HG03139 (cell line): ENCODE measurements around the gene PCSK6.

ENCODE experiments used
- ATAC-seq: cut with Tn5 transposase; IDR thresholded peaks from one replicate; pipeline ENCODE4 v1.9.1; 2021; ENCODE audit not compliant: unreplicated experiment

PCSK6 gene

DNA sequence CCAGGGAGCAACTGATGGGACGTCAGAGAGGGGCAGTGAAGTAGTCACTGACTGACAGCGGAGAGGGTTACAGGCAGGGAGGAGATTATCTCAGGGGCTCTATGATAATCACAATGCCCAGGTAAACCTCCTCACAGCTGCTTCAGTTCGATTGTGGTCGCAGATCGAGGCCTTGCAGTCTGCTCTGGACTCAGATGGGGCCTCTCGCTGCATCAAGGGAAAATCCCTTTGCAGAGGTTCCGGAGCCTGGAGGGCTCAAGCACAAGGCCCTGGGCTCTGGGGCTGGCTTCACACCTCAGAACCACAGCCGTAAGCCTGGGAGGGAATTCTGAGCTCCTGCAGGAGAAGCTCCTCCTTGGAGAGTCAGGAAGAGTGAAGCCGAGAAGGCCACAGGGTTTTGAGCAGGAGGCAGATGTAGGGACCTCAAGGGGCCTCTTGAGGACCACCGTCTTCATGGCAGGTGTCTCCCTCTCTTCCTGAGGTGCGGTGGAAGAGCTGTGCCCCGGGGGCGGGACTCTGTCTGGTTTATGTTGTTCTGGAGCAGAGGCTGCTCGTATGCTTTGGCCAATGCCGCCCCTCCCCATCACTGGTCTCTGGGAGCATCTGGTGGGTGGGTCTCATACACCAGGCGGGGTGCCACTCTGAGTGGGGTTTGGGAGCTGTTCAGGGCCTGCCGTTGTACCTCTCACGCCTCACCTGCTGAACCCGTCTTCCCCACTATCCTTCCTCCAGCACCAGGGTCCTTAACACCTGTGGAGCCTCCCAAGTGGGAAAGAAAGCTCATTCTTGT lies 175.0 kb downstream of the PCSK6 start:
- ATAC-seq, result no peak

GRCh38 chr15:101313041-101313761 lies 176.3 kb downstream of the PCSK6 start:
- no peak for ATAC-seq

DNA sequence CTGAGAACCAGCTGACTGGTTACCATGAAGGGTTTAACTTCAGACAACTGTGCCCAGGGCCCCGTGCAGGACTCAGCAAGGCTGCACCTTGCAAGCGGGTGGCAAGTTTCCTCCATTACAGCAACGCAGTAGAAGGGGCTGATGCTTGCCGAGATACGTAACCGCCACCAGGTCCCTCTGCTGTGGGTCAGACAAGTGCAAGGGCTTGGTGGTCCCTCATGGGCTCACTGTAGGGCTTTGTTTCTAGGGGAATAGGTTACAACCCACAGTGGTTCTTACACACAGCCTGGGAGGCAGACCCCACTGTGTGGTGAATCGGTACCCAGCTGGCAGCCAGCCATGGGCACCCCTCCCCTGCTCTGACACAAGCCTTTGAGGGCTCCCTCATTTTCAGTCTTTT lies 179.0 kb downstream of the PCSK6 start:
- no peak for ATAC-seq

DNA sequence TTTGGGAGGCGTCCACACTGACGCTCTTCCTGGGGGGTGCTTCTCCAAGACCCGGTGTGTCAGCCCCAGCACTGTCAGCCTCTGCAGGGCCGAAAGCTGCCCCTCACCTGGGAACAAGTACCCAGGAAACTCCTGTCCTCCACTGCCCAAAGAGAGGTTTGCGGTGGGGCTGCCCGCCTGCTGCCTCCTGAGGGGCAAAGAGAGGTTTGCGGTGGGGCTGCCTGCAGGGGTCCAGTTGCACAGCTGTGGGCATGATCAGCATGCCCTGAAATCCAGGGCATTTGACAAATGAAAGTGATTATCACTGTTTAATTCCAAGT lies 179.4 kb downstream of the PCSK6 start:
- no peak for ATAC-seq

DNA sequence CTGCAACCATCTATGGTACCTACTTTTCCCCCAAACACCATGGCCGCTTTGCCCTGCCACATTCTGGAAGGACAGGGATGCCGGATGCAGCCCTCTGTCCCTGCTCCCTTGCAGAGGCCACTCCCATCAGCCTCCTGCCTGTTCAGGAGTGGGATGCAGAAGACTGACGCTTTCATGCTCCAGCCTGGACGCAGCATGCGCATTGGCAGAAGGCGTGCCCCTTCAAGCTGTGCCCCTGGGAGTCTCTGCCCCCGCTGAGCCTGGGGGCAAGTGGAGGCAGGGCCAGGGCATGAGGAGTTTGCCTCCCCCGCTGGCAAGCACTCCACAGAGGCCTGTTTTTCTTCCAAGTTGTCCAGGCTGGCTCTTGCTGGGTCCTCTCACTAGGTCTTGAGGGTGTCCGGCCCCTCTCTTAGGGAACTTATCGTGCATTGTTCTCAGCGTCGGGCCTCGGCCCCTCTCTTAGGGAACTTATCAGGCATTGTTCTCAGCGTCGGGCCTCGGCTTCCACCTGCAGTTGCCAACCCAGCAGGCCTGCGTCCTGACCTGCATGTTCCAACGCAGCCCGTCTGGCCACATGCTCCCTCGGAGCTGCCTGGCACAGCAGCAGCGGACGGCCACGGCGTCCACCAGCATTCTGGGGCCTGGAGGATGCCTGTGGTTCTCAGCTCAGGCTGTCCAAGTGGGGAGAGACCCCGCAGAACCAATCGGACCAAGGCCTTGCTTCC lies 179.9 kb downstream of the PCSK6 start:
- ATAC-seq, result no peak

DNA sequence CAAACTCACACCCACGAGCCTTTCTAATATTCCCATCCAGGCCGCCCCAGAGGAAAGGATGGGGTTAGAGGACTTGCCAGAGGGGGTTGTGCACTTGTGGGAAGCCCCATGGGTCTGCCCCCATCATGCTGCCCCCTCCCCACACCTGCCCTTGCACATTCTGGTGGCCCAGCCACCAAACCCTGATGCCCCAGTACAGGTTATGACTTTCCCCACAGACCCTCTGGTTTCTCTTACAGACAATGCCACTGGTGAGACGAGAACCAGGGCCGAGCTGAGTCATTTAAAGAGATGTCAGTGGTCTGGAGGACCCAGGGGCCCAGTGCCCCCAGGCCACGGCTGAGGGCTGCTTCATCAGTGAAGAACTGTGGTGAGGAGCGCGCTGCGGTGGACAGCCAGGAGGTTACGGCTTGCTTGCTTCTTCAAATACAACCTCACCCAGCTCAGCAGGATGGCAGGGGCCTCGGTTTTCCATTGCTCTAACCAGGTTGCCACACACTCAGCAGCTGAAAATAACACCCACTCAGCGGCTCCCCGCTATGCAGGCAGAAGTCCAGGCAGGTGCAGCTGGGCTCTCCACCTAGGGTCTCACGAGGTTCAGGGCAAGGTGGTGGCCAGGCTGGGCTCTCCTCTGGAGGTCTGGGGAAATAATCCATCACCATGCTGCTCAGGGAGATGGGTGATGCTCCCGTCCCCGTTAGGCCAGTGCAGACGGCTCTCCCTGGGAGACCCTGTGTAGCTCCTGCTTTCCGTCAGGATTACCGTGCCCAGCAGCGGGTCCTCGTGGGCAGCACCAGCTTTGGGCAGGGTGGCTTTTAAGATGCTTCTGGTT lies 180.7 kb downstream of the PCSK6 start:
- no peak for ATAC-seq

GRCh38 chr15:101307897-101308603 lies 181.5 kb downstream of the PCSK6 start:
- ATAC-seq, result no peak

GRCh38 chr15:101307048-101307896 lies 182.2 kb downstream of the PCSK6 start:
- ATAC-seq, result no peak

- no peak for ATAC-seq
Observed at GRCh38 chr15:101306341-101307047, 183.0 kb downstream of the PCSK6 start.

- no peak for ATAC-seq
Observed at GRCh38 chr15:101305820-101306255, 183.7 kb downstream of the PCSK6 start.

GRCh38 chr15:101303408-101303807 lies 186.1 kb downstream of the PCSK6 start:
- no peak for ATAC-seq

DNA sequence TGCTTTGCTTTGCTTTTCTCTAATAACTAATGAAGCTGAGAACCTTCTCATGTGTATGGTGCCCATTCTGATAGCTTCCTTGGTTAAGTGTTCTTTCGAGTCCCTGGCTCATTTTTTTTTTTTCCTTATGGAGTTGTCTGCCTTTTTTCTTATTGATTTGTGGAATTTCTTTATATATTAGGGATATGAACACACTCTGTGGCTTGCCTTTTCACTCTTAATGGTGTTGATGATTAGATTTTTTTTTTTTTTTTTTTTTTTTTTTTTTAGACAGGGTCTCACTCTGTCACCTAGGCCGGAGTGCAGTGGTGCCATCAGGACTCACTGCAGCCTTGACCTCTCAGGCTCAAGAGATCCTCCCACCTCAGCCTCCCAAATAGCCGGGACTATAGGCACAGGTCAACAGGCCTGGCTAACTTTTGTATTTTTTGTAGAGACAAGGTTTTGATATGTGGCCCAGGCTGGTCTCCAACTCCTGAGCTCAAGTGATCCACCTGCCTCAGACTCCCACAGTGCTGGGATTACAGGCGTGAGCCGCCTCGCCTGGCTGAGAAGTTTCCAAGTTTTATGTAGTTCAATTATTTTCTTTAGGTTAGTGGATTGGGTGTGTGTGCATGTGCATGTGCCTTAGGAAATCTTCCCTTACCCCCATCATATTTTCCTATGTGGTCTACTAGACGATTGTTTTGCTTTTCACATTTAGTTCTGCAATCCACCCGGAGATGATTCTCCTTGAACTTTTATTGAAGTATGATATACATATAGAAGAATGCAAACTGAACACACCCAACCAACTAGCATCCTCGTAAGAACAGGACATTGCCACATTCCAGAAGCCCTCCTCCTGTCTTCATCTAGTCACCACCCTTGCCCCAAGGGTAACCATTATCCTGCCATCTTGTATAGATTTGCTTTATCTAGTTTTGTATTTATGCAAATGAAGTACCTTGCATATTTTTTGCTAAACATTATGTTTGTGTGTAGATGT lies 192.8 kb downstream of the PCSK6 start:
- no peak for ATAC-seq

DNA sequence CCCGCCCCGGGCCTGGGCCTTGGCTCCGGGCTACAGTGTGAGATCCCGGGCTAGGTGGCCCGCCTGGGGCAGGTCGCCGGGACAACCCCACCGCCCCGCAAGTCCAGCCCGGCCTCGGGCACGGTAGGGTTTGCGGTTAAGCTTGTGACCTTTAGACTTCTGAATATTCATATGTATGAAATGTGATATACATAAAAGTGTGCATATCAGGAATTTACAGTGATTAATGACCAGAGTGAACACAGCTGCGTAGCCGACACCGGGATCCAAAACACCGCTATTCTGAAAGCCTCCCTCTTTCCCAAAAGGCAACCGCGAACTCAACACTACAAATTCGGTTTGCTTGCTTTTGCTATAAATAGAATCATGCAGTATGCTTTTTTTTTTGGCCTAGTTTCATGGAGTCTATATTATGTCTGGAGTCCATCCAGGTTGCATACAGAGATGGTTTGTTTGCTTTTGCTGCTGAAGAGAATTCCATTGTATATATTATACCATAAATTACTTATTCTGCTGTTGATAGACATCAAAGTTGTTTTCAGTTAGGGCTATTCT lies 193.8 kb downstream of the PCSK6 start:
- no peak for ATAC-seq

- ATAC-seq, result peak; percentile 78
Observed at GRCh38 chr15:101294731-101295606, 194.5 kb downstream of the PCSK6 start, which contains the start of gene SNRPA1. Gene SNRPA1, minus strand, starts transcription at chr15:101295248. Its CDS starts 70 bp downstream, at chr15:101295178.

GRCh38 chr15:101293122-101293521 lies 196.4 kb downstream of the PCSK6 start:
- no peak for ATAC-seq

DNA sequence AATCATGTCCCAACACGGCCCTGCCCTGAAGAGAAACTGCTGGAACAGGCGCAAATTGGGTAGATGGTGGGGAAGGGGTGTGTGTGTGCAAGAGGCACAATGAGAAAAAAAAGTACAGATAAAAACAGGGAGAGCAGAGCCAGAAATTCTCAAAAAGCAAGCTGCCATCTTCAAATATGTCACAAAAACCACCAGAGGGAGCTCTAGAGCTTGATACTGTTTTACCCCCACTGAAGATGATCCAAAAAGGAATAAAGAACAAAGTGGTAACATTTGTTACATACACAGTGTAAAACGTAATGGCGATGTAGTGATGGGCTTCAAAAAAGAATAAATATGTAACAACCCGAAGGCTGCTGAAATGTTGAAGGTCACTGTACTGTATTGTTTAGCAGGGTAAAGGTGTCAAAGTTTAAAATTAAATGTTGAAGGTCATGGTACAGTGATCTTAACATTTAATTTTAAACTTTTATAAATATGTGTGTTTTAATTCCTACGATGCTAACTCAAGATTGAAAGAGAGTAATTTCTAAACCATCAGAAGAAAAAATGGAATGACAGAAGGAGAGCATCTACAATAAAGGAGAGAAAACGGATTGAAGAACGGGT lies 200.5 kb downstream of the PCSK6 start:
- no peak for ATAC-seq
